Measurements from ENCODE around the gene ANKRD13C. TPM values are rescaled to one million over a fixed set of nuclear protein-coding genes. Genes with fewer than 3 reads are reported as not detected.

The ANKRD13C gene
- polyA plus RNA-seq, 1 of the 3 experiments (the other 2 are of a cell fraction): 5.2 TPM

DNA sequence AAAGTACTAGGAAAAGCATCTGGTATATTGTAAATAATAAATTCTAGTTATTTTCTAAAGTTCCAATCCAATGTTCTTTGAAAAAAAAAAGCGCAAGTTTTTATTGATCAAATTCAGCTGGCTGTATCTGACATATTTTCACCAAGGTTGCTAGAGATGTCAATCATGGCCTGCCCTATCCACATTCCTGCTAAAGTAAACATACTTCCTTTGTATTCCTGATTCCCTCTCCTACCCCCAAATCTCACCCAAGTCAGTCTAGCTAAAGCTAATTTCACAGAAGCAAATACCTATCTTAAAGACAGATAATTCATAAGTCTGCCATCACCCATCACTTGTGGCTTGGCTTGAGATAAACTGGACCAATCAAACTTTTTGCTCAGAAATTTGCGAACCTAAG lies 21.3 kb downstream of the ANKRD13C start:
- Histone ChIP-seq H3K4me2 (no peak overlapping the region), H3F3A (replicated peaks; ENCODE audit: insufficient read depth) (peaks cover 12% of the 10 kb centered on the region), H2AFZ (ENCODE audit: low read depth) (no peak overlapping the region), H4K20me1 (ENCODE audit: insufficient read depth) (0 out of 2 replicates have a peak, but pooled peaks cover 4% of the 10 kb centered on the region), H3K79me2 (ENCODE audit: insufficient read depth) (peaks cover 78% of the 10 kb centered on the region), H3K9me3 (no peaks in the 10 kb centered on the region), H3K27me3 (ENCODE audit: insufficient read depth) (no peaks in the 10 kb centered on the region), H3K36me3 (replicated peaks in 1 of 2; ENCODE audit: control insufficient read depth in 1 of 2, insufficient read depth in 2 of 2, low read length in 1 of 2) (peaks cover 0 to 15% of the 10 kb centered on the region in 2 experiments), H3K27ac (ENCODE audit: low read depth in 2 of 2, low read length in 1 of 2) (no peak overlapping the region), H3K4me1 (ENCODE audit: control insufficient read depth in 1 of 2, insufficient read depth in 2 of 2, low read depth in 1 of 2, low read length in 1 of 2) (no peaks in the 10 kb centered on the region; a peak in 1 of 4 replicates), H3K9ac (no peak overlapping the region), H3K4me3 (ENCODE audit: low read depth in 2 of 2, low read length in 1 of 2) (no peak overlapping the region), H3K9me2 (no peaks in the 10 kb centered on the region)
- TF ChIP-seq, protein P1, sequence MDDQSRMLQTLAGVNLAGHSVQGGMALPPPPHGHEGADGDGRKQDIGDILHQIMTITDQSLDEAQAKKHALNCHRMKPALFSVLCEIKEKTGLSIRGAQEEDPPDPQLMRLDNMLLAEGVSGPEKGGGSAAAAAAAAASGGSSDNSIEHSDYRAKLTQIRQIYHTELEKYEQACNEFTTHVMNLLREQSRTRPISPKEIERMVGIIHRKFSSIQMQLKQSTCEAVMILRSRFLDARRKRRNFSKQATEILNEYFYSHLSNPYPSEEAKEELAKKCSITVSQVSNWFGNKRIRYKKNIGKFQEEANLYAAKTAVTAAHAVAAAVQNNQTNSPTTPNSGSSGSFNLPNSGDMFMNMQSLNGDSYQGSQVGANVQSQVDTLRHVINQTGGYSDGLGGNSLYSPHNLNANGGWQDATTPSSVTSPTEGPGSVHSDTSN (IDR thresholded peaks at IDR 0.05): no peak
- no peak for TF ChIP-seq FOXJ3 (CRISPR knock-in tag; IDR thresholded peaks at IDR 0.05)
- no peak for TF ChIP-seq GATA2 (CRISPR knock-in tag; IDR thresholded peaks at IDR 0.05)
- TF ChIP-seq TCF12 (IDR thresholded peaks at IDR 0.05): no peak
- no peak for TF ChIP-seq NFIC (IDR thresholded peaks at IDR 0.05; ENCODE audit: borderline replicate concordance)
- TF ChIP-seq, protein P2, sequence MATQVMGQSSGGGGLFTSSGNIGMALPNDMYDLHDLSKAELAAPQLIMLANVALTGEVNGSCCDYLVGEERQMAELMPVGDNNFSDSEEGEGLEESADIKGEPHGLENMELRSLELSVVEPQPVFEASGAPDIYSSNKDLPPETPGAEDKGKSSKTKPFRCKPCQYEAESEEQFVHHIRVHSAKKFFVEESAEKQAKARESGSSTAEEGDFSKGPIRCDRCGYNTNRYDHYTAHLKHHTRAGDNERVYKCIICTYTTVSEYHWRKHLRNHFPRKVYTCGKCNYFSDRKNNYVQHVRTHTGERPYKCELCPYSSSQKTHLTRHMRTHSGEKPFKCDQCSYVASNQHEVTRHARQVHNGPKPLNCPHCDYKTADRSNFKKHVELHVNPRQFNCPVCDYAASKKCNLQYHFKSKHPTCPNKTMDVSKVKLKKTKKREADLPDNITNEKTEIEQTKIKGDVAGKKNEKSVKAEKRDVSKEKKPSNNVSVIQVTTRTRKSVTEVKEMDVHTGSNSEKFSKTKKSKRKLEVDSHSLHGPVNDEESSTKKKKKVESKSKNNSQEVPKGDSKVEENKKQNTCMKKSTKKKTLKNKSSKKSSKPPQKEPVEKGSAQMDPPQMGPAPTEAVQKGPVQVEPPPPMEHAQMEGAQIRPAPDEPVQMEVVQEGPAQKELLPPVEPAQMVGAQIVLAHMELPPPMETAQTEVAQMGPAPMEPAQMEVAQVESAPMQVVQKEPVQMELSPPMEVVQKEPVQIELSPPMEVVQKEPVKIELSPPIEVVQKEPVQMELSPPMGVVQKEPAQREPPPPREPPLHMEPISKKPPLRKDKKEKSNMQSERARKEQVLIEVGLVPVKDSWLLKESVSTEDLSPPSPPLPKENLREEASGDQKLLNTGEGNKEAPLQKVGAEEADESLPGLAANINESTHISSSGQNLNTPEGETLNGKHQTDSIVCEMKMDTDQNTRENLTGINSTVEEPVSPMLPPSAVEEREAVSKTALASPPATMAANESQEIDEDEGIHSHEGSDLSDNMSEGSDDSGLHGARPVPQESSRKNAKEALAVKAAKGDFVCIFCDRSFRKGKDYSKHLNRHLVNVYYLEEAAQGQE (IDR thresholded peaks at IDR 0.05; ENCODE audit: low read depth, low read length): no peak
- no peak for TF ChIP-seq CHD2 (IDR thresholded peaks at IDR 0.05; ENCODE audit: low read length, partially characterized antibody)
- TF ChIP-seq, protein P3, sequence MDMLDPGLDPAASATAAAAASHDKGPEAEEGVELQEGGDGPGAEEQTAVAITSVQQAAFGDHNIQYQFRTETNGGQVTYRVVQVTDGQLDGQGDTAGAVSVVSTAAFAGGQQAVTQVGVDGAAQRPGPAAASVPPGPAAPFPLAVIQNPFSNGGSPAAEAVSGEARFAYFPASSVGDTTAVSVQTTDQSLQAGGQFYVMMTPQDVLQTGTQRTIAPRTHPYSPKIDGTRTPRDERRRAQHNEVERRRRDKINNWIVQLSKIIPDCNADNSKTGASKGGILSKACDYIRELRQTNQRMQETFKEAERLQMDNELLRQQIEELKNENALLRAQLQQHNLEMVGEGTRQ (IDR thresholded peaks at IDR 0.05; ENCODE audit: borderline replicate concordance, low read depth, low read length): no peak
- TF ChIP-seq, protein P4, sequence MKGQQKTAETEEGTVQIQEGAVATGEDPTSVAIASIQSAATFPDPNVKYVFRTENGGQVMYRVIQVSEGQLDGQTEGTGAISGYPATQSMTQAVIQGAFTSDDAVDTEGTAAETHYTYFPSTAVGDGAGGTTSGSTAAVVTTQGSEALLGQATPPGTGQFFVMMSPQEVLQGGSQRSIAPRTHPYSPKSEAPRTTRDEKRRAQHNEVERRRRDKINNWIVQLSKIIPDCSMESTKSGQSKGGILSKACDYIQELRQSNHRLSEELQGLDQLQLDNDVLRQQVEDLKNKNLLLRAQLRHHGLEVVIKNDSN (IDR thresholded peaks at IDR 0.05; ENCODE audit: borderline replicate concordance, low read depth): no peak
- no peak for DNase-seq
- 100% methylated on average over 2 of the region's 2 CpGs for WGBS (ENCODE audit: low lambda C conversion rate)
- POLR2A ChIA-PET: no interaction called here
- CTCF ChIA-PET: no interaction called here

DNA sequence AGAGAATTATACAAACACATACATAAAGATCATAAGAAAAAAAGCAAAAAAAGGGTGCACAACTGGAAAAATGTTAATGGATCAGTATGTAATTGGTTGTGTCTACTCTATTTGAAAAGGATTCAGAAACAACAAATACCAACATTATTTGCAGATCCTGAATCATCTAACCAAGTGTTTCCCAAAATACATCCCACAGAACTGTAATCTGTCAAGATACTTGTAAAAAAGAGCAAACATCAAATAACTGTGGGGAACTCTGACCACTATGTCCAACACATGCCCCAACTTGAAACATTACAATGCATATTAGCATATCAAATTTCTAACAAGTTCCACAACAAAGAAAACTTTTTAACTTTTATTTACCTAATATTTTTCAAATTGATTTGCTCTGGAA lies 22.6 kb downstream of the ANKRD13C start:
- H3K27me3 ChIP-seq (ENCODE audit: insufficient read depth): no peaks in the 10 kb centered on the region
- POLR2A ChIA-PET: no interaction called here
- no peak overlapping the region for H2AFZ ChIP-seq (ENCODE audit: low read depth)
- H3K9ac ChIP-seq: no peak overlapping the region
- CTCF ChIA-PET: no interaction called here
- H3K27ac ChIP-seq (ENCODE audit: low read depth in 2 of 2, low read length in 1 of 2): no peak overlapping the region
- peaks cover 0 to 15% of the 10 kb centered on the region in 2 experiments for H3K36me3 ChIP-seq (replicated peaks in 1 of 2; ENCODE audit: control insufficient read depth in 1 of 2, insufficient read depth in 2 of 2, low read length in 1 of 2)
- peaks cover 0 to 6% of the 10 kb centered on the region in 2 experiments; a peak in 1 of 4 replicates for H3K4me1 ChIP-seq (ENCODE audit: control insufficient read depth in 1 of 2, insufficient read depth in 2 of 2, low read depth in 1 of 2, low read length in 1 of 2)
- no peak for DNase-seq
- H3K4me3 ChIP-seq (ENCODE audit: low read depth in 2 of 2, low read length in 1 of 2): no peak overlapping the region
- H3K4me2 ChIP-seq: no peak overlapping the region
- peaks cover 12% of the 10 kb centered on the region for H3F3A ChIP-seq (replicated peaks; ENCODE audit: insufficient read depth)
- peaks cover 77% of the 10 kb centered on the region for H3K79me2 ChIP-seq (ENCODE audit: insufficient read depth)
- H4K20me1 ChIP-seq (ENCODE audit: insufficient read depth): 0 out of 2 replicates have a peak, but pooled peaks cover 12% of the 10 kb centered on the region
- H3K9me3 ChIP-seq: no peaks in the 10 kb centered on the region
- no peaks in the 10 kb centered on the region for H3K9me2 ChIP-seq
- TF ChIP-seq EP300 (IDR thresholded peaks at IDR 0.05; ENCODE audit: borderline replicate concordance in 1 of 2, low read depth in 1 of 2, low read length in 1 of 2): no peak
- TF ChIP-seq, protein P4 (IDR thresholded peaks at IDR 0.05; ENCODE audit: borderline replicate concordance, low read depth): no peak
- TF ChIP-seq, protein P5, sequence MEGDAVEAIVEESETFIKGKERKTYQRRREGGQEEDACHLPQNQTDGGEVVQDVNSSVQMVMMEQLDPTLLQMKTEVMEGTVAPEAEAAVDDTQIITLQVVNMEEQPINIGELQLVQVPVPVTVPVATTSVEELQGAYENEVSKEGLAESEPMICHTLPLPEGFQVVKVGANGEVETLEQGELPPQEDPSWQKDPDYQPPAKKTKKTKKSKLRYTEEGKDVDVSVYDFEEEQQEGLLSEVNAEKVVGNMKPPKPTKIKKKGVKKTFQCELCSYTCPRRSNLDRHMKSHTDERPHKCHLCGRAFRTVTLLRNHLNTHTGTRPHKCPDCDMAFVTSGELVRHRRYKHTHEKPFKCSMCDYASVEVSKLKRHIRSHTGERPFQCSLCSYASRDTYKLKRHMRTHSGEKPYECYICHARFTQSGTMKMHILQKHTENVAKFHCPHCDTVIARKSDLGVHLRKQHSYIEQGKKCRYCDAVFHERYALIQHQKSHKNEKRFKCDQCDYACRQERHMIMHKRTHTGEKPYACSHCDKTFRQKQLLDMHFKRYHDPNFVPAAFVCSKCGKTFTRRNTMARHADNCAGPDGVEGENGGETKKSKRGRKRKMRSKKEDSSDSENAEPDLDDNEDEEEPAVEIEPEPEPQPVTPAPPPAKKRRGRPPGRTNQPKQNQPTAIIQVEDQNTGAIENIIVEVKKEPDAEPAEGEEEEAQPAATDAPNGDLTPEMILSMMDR (IDR thresholded peaks at IDR 0.05): no peak
- no peak for TF ChIP-seq RXRA (IDR thresholded peaks at IDR 0.05; ENCODE audit: borderline replicate concordance, low read depth)
- TF ChIP-seq, protein P6, sequence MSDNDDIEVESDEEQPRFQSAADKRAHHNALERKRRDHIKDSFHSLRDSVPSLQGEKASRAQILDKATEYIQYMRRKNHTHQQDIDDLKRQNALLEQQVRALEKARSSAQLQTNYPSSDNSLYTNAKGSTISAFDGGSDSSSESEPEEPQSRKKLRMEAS (IDR thresholded peaks at IDR 0.05; ENCODE audit: low read depth): no peak
- TF ChIP-seq GATA2 (CRISPR knock-in tag; IDR thresholded peaks at IDR 0.05): no peak
- no peak for TF ChIP-seq MXI1 (IDR thresholded peaks at IDR 0.05; ENCODE audit: low read depth, low read length)
- no peak for TF ChIP-seq JUND (IDR thresholded peaks at IDR 0.05)
- TF ChIP-seq, protein P7, sequence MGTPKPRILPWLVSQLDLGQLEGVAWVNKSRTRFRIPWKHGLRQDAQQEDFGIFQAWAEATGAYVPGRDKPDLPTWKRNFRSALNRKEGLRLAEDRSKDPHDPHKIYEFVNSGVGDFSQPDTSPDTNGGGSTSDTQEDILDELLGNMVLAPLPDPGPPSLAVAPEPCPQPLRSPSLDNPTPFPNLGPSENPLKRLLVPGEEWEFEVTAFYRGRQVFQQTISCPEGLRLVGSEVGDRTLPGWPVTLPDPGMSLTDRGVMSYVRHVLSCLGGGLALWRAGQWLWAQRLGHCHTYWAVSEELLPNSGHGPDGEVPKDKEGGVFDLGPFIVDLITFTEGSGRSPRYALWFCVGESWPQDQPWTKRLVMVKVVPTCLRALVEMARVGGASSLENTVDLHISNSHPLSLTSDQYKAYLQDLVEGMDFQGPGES (IDR thresholded peaks at IDR 0.05; ENCODE audit: low read depth, low read length): no peak
- no peak for TF ChIP-seq NRF1 (IDR thresholded peaks at IDR 0.05; ENCODE audit: low read depth, low read length)
